IPS-18c (cell line): ENCODE measurements around the gene RAET1L.
A peak's percentile ranks its signal among the peaks of the same experiment; 100 is the strongest.

Experiments used
- H3K4me3 ChIP-seq: 2 replicates; pipeline ENCODE4 v1.7.0; 2013; ENCODE audit warnings: low read depth, mild to moderate bottlenecking, low read length, moderate library complexity; ENCODE audit not compliant: insufficient read depth
- H3K9me3 ChIP-seq: one replicate; pipeline ENCODE4 v1.6.1; 2013; ENCODE audit warnings: mild to moderate bottlenecking, low read length, moderate library complexity; ENCODE audit not compliant: control insufficient read depth, insufficient read depth

Gene RAET1L

GRCh38 chr6:150053450-150053849 is 28.1 kb upstream of the RAET1L start:
- H3K4me3 ChIP-seq = no peak overlapping the region
- H3K9me3 ChIP-seq = no peaks in the 10 kb centered on the region

- Histone ChIP-seq H3K4me3 (no peak overlapping the region), H3K9me3 (no peaks in the 10 kb centered on the region)
These were observed 25.5 kb upstream of the RAET1L start for GRCh38 chr6:150050846-150051245.

GRCh38 chr6:150048099-150048498 is 22.8 kb upstream of the RAET1L start:
- Histone ChIP-seq H3K4me3 (no peak overlapping the region), H3K9me3 (no peaks in the 10 kb centered on the region)

DNA sequence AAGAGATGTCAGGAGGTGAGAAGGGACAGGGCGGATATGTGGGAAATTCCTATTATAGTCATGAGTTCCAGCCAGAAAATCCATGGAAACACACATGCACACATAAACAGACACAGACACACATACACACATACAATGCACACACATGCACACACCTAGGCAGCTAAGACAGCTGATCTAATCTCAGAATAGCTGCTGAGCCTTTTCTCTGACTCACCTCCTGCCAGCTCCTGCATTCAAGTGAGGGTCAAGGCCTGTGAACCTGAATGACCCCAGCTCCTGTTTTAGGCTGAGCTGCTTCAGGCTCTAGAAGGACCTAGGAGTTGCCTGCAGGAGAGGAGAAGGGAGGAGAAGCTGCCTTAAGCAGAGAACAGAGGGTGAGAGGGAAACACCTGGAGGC is 21.6 kb upstream of the RAET1L start:
- no peaks in the 10 kb centered on the region for H3K9me3 ChIP-seq
- H3K4me3 ChIP-seq = no peak overlapping the region

- Histone ChIP-seq H3K9me3 (no peaks in the 10 kb centered on the region), H3K4me3 (no peak overlapping the region)
These were observed 19.4 kb upstream of the RAET1L start for GRCh38 chr6:150044621-150045145.

DNA sequence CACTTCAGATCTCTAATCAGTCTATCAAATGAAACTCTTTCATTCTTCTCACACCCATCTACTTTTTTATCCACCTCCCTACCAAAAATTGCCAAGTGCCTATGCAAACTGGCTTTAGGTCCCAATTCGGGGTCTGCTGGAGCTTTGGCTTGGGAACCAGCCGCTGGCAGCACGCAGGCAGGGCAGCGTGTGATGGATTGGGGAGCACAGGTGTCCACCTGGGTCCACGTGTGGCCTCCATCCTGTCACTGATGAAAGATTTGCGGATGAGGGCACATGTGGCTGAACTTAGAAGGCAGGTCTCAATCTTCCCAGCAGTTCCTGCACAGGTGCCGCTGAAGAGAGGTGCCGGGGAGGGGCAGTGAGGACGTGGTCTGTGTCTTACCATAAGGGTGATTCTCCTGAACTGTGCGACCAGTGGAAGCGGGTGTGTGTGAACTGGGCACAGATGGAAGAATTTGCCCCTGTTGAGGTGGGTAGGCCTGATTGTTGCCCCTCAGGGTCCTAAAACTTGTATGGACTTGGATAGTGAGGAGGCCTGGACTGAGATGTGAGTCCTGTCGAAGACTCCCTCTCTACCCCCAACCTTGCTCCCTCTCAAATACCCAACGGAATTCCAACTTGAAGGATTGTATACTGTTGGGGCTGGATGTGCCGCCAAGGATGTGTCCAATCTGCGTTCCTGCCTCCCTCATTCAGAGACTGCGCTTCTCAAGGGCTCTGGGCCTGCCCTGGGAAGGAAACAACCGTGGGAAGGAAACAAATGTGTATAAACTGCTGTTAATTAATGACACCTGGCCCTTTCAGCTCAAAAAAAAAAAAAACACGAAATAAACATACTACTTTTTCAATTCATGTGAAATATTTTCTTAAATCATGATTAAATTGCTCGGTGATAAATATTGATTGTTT is 18.4 kb upstream of the RAET1L start:
- H3K9me3 ChIP-seq = no peaks in the 10 kb centered on the region
- H3K4me3 ChIP-seq = no peak overlapping the region

- Histone ChIP-seq H3K9me3 (no peaks in the 10 kb centered on the region), H3K4me3 (no peak overlapping the region)
These were observed 17.8 kb upstream of the RAET1L start for GRCh38 chr6:150043096-150043495.

DNA sequence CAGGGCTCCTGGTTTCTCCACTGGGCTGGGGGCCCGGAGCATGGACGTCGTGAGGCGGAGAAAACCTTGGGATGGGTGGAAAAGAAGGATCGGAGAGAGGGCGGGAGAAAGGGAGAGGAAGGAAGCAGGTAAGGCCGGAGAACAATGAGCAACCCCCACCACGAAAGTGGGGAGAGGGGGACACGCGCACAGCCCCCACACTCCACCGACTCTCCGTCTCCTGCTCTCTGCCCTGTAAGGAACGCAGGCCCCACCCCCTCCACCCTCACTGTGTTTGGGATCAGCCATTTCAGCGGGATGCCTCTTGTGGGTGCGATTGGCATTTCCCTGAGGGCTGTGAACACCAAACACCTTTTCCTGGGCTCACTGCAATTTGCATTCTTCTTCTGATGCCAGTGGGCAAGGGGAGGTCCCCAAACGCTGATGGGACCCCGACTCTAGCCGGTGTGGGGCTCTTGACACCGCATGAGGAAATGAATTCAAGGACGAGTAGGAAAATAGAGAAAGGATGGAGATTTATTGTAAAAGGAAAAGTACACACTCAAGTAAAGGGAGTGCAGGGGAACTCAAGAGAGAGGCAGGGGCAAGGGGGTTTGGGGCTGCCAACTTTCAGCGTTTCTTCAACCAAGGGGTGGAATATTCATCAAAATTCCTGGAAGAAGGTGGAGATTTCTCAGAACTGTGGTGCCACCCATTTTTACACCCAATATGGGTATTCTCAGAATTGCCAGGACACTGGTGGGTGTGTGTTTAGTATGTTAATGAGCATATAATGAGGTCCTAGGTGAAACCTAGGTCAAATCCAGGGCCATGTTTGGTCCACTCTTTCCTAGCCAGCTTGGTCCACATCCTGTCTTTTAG is 13.1 kb upstream of the RAET1L start:
- no peaks in the 10 kb centered on the region for H3K9me3 ChIP-seq
- peak overlapping the region; percentile 49 for H3K4me3 ChIP-seq

DNA sequence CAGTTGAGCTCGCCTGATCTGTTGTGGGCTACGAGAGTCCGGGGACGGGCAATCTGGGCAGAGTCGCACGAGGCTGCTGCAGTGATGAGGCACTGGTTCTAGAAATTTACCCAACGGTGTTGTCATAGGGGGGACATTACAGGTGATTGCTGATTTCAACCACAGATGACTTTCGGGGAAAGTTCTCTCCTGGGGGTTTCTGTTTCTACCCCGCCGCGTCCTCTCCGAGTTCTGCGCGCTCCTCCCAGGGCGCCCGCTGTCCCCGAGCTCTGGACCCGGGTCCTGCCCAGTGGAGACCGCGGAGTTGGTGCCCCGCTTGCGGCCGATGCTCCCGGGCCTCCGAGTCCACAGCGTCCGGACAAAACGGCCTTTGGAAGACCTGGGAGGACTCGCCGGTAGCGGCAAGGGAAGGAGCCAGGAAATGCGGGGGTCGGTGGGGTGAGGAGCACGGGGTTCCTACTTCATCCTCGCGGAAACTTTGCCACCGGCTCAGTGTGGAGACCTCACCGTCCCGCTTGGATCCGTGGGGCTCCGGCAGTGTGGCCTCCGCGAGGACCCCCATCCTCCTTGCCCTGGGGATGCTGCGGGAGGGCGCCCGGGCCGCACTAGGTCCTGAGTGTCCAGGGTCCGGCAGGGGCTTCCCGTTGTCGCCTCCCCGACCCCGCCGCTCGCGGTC is 12.3 kb upstream of the RAET1L start:
- no peaks in the 10 kb centered on the region for H3K9me3 ChIP-seq
- H3K4me3 ChIP-seq = peak overlapping the region; percentile 49

GRCh38 chr6:150036081-150036480 is 10.7 kb upstream of the RAET1L start:
- no peak overlapping the region for H3K4me3 ChIP-seq
- no peaks in the 10 kb centered on the region for H3K9me3 ChIP-seq

DNA sequence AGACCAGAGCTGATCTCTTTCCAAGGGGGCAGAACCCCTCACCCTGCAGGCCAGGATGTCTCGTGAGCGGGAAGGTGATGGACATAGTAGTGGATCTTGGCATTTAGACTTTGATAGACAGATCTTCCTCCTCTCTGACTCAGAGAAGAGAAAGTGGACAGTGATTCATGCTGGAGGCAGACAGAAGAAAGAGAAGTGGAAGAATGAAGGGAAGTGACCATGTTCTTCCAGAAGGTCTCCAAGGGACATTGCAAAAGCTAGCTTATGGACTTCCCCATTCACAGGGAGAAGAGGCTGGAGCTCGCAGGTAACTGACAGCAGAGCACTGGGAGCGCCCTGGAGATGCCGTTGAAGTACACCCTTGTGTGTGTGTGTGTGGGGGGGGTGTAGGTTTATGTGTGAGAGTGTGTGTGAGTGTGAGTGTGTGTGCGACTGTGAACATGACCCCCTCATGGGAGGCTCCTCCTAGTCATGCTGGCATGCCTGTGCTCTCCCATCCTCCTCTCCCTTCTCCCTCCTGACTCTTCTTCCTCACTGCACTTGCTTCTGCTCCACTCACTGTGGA is 8.0 kb upstream of the RAET1L start:
- no peaks in the 10 kb centered on the region for H3K9me3 ChIP-seq
- no peak overlapping the region for H3K4me3 ChIP-seq

GRCh38 chr6:150032598-150032997 is 7.3 kb upstream of the RAET1L start:
- Histone ChIP-seq H3K9me3 (no peaks in the 10 kb centered on the region), H3K4me3 (no peak overlapping the region)

DNA sequence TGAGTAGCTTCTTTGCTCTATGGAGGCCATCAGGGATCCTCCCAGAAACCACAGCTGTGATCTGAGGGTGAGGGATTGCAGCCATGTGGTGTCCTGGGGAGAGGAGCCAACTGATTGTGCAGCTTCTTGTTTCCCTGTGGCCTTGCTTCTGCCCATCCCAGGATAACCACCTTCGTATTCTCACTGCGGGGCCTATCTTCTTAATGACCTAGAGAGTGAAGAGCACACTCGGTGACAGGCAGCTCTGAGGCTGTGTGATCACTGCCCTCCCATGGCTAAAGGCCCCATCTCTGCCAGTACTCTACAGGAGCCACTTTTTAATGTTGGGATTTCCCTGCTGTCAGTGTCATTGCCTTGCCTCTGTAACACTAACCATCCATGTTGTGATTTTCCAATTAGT is 5.3 kb upstream of the RAET1L start:
- no peaks in the 10 kb centered on the region for H3K9me3 ChIP-seq
- no peak overlapping the region for H3K4me3 ChIP-seq

DNA sequence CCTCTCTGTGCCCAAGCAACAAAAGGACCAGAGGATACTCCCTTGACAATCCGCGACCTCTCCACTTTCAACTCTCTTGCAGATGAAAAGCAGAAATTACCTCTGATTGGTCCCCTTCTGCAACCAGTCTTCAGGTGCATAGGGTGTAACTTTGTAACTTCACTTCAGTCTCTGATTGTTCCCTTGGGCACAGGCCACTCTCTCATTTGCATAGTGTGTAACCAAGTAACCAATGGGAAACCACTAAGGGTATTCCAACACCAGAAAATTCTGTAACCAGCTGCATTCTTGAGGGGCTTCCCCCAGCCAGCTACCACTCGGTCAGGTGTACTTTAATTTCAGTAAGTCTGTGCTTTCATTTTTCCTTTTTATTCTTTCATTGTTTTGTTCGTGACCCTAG is 4.4 kb upstream of the RAET1L start:
- Histone ChIP-seq H3K9me3 (no peaks in the 10 kb centered on the region), H3K4me3 (no peak overlapping the region)

GRCh38 chr6:150029276-150029675 is 3.9 kb upstream of the RAET1L start:
- Histone ChIP-seq H3K9me3 (no peaks in the 10 kb centered on the region), H3K4me3 (no peak overlapping the region)

GRCh38 chr6:150028799-150029198 is 3.5 kb upstream of the RAET1L start:
- Histone ChIP-seq H3K4me3 (no peak overlapping the region), H3K9me3 (no peaks in the 10 kb centered on the region)
